Measurements from ENCODE around the gene PSMA2.

The PSMA2 gene

GRCh38 chr7:42939457-42940240, 7.7 kb upstream of the PSMA2 start:
- no peak for DNase-seq

DNA sequence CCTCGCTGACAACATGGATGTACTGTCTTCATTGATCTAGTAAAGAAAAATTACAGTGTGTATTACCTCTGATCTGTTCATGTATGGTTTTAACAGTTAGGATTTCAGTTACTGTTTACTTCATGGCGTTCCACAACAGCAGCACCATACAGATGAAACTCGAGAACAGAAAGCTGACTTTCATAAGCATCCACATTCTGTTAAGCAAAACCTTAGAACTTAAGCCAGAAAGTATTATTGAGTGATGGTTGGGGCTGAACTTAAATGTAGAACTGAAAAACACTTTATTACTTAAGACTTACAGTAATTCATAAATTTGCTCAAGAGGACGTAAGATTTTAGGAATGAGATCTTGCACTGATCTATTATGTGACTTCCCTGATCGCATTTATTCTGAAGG, 3.9 kb upstream of the PSMA2 start:
- no peak for DNase-seq

GRCh38 chr7:42934291-42934690, 2.3 kb upstream of the PSMA2 start:
- no peak for DNase-seq

DNA sequence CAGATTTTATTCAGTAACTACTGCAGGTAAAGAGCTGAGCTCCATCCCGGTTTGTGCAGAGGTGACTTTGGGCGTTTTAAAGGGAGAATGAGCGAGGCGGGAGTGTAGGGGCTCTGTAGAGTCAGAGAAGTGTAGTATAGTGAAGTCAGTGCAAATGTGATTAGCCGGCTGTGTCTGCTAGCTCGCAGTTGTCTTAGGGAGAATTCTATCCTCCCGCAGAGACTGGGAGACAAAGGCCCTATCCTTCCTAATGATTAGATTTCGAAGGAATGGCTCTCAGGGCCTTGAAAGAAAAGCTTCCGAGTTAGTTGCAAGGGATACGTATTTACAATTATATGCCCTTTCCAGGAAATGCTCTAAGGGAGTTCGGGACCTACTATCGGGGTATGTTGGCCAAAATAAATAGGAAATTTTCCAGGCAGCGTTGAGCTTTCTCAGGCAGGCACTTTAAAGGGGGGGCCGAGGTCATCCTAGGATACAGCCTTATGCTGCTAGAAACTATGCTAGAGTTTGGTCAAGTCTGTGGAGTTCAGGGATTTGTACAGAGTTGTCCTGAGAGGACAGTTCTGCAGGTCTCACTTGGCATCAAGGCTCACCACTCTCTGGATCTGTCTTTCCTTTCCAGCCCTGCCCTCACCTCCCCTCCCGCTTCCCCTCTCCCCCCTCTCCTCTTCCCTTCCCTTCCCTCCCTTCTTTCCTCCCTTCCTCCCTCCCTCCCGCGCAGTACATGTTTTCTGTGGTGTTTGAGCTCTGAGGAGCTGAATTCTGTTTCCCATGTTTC, 1.0 kb upstream of the PSMA2 start:
- DNase-seq: peak; percentile 43

- DNase-seq: no peak
Observed at GRCh38 chr7:42931447-42931833, 534 bp downstream of the PSMA2 start.

DNA sequence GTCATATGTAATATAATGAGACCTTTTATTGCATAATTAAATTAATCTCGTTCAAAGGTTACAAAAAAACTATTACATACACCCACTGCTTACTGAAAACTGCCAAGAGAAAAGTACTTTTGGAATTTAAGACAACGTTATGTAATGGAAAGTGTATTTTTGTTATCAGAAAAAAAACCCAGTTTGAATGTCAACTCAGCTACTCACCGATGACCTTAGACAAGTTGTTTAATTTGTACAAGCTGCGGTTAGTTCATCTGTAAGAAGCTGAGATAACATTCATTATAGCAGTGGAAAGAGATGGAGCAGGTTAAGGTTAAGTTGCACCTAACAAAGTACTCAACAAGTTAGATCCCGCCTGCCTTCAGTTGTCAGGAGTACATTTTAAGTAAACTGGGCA, 1.1 kb downstream of the PSMA2 start:
- no peak for DNase-seq

DNA sequence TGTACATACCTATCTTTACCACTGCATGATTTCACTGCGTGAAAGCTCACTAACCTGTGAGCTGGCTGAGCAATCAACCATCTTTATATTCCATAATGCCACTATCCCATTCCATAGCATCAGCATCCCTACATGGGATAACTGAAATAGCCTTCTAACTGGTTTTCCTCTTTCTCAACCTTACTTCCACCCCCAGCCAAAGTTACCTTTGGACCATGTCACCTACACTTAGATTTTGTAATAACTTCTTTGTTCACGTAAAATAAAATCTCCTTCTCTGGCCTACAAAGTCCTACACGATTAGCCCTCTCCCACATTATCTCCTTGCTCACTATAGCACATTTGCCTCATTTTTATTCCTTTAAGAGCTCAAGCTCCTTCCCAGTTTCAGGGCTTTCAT, 2.5 kb downstream of the PSMA2 start:
- DNase-seq: no peak

DNA sequence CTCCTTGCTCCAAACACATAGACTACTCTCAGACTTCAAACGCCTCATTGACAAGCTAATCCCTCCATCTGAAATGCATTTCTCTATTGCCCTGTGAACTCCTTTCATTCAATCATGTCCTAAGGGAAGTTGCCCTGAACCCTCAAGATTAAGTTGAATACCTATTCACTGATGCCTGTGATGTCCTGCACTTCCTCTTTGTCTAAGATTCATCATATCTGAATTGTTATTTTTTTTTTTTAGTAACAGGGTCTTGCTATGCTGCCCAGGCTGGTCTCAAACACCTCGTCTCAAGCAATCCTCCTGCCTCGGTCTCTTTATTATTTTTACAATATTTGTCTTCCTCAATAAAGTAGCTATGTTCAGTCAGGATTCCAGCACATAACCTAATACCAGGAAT, 3.2 kb downstream of the PSMA2 start:
- no peak for DNase-seq

DNA sequence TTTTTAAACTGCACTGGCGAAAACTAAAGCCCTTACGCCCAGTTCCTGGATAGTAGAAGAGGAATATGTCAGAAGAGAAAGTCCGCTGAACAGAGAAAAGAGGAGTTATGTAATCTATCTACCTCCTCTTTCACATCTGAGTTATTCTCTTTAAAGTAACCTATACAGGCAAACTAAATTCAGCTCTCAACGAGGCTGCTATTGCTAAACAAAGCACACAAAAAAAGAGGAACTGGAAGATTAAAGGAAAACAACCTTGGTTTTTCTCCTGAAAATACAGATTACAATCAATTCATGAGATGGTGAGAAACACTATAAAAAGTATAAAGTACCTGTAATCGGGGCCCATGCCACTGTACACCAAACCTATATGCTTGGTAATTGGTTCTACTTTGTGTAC, 5.8 kb downstream of the PSMA2 start:
- DNase-seq: no peak

- no peak for DNase-seq
Observed at GRCh38 chr7:42925630-42926029, 6.3 kb downstream of the PSMA2 start.

- DNase-seq: no peak
Observed at GRCh38 chr7:42924223-42924838, 7.6 kb downstream of the PSMA2 start.

GRCh38 chr7:42922017-42922753, 9.8 kb downstream of the PSMA2 start:
- no peak for DNase-seq

DNA sequence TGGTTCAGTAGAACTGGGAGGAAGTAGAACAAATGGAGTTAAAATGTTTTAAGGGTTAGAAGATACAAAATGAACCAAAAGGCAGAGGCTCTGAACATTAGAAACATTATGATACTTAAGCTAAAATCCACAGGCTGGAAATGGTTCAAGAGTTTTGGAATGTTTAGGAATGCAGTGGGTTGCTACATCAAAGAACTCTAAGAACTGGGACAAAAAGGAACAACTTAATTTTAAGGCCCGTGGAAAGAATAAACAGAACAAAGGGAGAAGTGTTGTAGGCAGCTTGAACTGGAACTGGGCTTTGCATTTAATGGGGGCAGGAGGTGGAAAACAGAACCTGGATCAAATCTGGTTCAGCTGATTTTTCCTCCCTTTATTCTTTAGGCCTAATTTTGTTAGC, 16.6 kb downstream of the PSMA2 start:
- DNase-seq: peak; percentile 54

- DNase-seq: peak; percentile 80
Observed at GRCh38 chr7:42914421-42915045, 17.4 kb downstream of the PSMA2 start.

DNA sequence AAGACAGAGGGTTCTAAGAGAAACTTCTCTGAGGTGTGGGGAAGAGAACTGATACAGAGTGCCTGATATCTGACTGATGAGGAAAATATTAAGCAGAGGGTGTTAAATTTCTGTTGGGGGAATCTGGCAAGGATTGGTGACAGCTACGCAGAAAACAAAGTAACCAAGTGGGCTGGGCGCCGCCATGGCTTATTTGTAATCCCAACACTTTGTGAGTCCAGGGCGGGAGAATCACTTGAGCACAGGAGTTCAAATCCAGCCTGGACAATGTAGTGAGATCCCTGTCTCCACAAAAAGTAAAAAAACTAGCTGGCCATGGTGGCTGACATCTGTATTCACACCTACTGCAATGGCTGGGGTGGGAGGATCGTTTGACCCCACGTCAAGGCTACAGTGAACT, 18.0 kb downstream of the PSMA2 start:
- no peak for DNase-seq

DNA sequence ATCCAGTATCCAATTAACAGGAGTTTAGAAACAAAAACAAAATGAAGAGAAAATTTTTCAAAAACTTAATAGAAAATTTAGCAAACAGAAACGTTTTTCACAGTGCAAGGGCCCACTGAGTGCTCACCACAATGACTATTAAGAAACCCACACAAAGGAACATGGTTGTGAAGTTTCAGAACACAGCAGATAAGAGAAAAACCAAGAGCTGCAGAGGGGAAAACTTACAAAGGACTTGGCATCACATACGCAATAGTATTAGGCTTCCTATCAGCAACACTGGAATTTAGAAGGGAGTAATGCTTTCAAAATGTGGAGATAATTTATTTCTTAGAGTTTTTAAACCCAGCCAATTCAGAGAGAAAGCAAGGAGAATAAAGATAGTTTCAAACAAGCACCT, 18.4 kb downstream of the PSMA2 start:
- DNase-seq: peak; percentile 20

GRCh38 chr7:42911454-42912447, 20.2 kb downstream of the PSMA2 start, which contains the start of gene C7orf25:
C7orf25 (minus strand) TSS chr7:42912070; CDS start chr7:42910900, 1,170 bp downstream.
- peak; percentile 94 for DNase-seq

GRCh38 chr7:42910306-42910705, 21.7 kb downstream of the PSMA2 start:
- no peak for DNase-seq

GRCh38 chr7:42907316-42907715, 24.7 kb downstream of the PSMA2 start:
- no peak for DNase-seq

- no peak for DNase-seq
Observed at GRCh38 chr7:42906181-42906580, 25.8 kb downstream of the PSMA2 start.

- DNase-seq: no peak
Observed at GRCh38 chr7:42902331-42902730, 29.6 kb downstream of the PSMA2 start.

Data from fibroblast of skin of right quadriceps (primary cell).